UCSD-AML1 (cell line): Measurements from ENCODE around the gene CLEC16A.
A peak's percentile ranks its signal among the peaks of the same experiment; 100 is the strongest.
"Not testable (repeated sequence)": the region's sequence is repeated elsewhere in the genome, so short reads cannot be mapped to it uniquely, and the experiment has no call there.

Experiments used
- DNase-seq: peaks from one replicate; lab custom pipeline; 2025; ENCODE audit not compliant: unreplicated experiment; lab: John Stamatoyannopoulos, UW

CLEC16A gene

GRCh38 chr16:11210260-11210659 is 265.9 kb downstream of the CLEC16A start:
- DNase-seq, result no peak

- peak; percentile 40 for DNase-seq
Observed at GRCh38 chr16:11211061-11211976, 267.0 kb downstream of the CLEC16A start.

GRCh38 chr16:11211977-11212797 is 267.8 kb downstream of the CLEC16A start:
- DNase-seq, result no peak

- no peak for DNase-seq
Observed at GRCh38 chr16:11212798-11213196, 268.4 kb downstream of the CLEC16A start.

- DNase-seq, result no peak
Observed at GRCh38 chr16:11213373-11213772, 269.0 kb downstream of the CLEC16A start.

- no peak for DNase-seq
Observed at GRCh38 chr16:11213799-11214198, 269.4 kb downstream of the CLEC16A start.

- DNase-seq, result no peak
Observed at GRCh38 chr16:11215935-11216556, 271.7 kb downstream of the CLEC16A start.

- DNase-seq, result no peak
Observed at GRCh38 chr16:11217651-11218603, 273.6 kb downstream of the CLEC16A start.

- no peak for DNase-seq
Observed at GRCh38 chr16:11218604-11218962, 274.2 kb downstream of the CLEC16A start.

GRCh38 chr16:11219178-11219577 is 274.8 kb downstream of the CLEC16A start:
- DNase-seq, result no peak

GRCh38 chr16:11220507-11220906 is 276.1 kb downstream of the CLEC16A start:
- not testable (repeated sequence) for DNase-seq

GRCh38 chr16:11224096-11224893 is 279.9 kb downstream of the CLEC16A start:
- DNase-seq, result peak; percentile 86

- DNase-seq, result peak; percentile 40
Observed at GRCh38 chr16:11224894-11225676, 280.7 kb downstream of the CLEC16A start.

- DNase-seq, result no peak
Observed at GRCh38 chr16:11225677-11226549, 281.5 kb downstream of the CLEC16A start.

GRCh38 chr16:11229432-11229831 is 285.1 kb downstream of the CLEC16A start:
- no peak for DNase-seq

GRCh38 chr16:11229906-11230305 is 285.5 kb downstream of the CLEC16A start:
- DNase-seq, result no peak

GRCh38 chr16:11231367-11231970 is 287.1 kb downstream of the CLEC16A start:
- DNase-seq, result no peak
